Mammary epithelial cell (primary cell): ENCODE results near the gene GFOD1.

Experiments
- CTCF ChIP-seq, 2 donors: IDR thresholded peaks in 1 of 2; conservative IDR thresholded peaks in 1 of 2; 2 replicates each; pipeline ENCODE4 v1.5.1; 2011 to 2012; ENCODE audit warnings: inconsistent platforms in 2 of 2, low read length in 2 of 2, mild to moderate bottlenecking in 2 of 2, control low read depth in 1 of 2, low read depth in 1 of 2; ENCODE audit not compliant: insufficient read depth in 1 of 2; ENCODE audit errors: extremely low read depth in 1 of 2
- EZH2 ChIP-seq: IDR thresholded peaks from 2 replicates; pipeline ENCODE4 v1.6.1; 2012; ENCODE audit warnings: low read length, inconsistent platforms, borderline replicate concordance

GRCh38 chr6:13515912-13516311, 28.5 kb upstream of the GFOD1 start:
- TF ChIP-seq CTCF (conservative IDR thresholded peaks at IDR 0.05 in 1 of 2, IDR thresholded peaks at IDR 0.05 in 1 of 2; ENCODE audit: extremely low read depth in 1 of 2, insufficient read depth in 1 of 2, low read depth in 1 of 2, low read length in 2 of 2) (no peak), EZH2 (no peak)
